HEK293 (cell line): ENCODE results near the gene ATP6V0B.

Source experiments
- CTCF ChIA-PET: fragments of 350-600 bp; formaldehyde crosslinking; extraction: SDS; loops from one replicate; lab custom pipeline; 2021; ENCODE audit warnings: antibody characterized with exemption; lab: Yijun Ruan, JAX
- POLR2A ChIA-PET: fragments of 300-600 bp; formaldehyde crosslinking; extraction: SDS; loops from one replicate; lab custom pipeline; 2020; ENCODE audit warnings: antibody characterized with exemption, inconsistent platforms; lab: Yijun Ruan, JAX
- H3K27ac ChIP-seq: fragments of 200-500 bp; sonication (Bioruptor generic); 2 replicates; pipeline ENCODE4 v1.5.1; 2014; ENCODE audit warnings: low read depth, low read length, control low read depth, inconsistent platforms; ENCODE audit errors: extremely low read depth
- H3K36me3 ChIP-seq, 2 experiments: fragments of 200-500 bp in 1 of 2; sonication (Bioruptor generic) in 1 of 2; 1 replicate in 1 of 2; 2 replicates in 1 of 2; pipeline ENCODE4 v1.5.1; 2014 to 2017; ENCODE audit warnings: inconsistent platforms in 2 of 2, low read length in 2 of 2; ENCODE audit not compliant: control insufficient read depth in 2 of 2, insufficient read depth in 1 of 2
- H3K4me1 ChIP-seq: fragments of 200-500 bp; sonication (Bioruptor generic); 2 replicates; pipeline ENCODE4 v1.5.1; 2014; ENCODE audit warnings: mild to moderate bottlenecking, low read length, inconsistent platforms; ENCODE audit not compliant: control insufficient read depth, insufficient read depth
- H3K4me3 ChIP-seq: 2 replicates; pipeline ENCODE4 v1.5.1; 2011; ENCODE audit warnings: low read depth, mild to moderate bottlenecking, control low read depth, low read length, moderate library complexity
- H3K9me3 ChIP-seq: fragments of 200-500 bp; sonication (Bioruptor generic); 2 replicates; pipeline ENCODE4 v1.5.1; 2014; ENCODE audit warnings: low read depth, low read length, inconsistent platforms; ENCODE audit not compliant: control insufficient read depth, insufficient read depth
- KLF10 ChIP-seq: fragments of 450-650 bp; IDR thresholded peaks from 2 replicates; pipeline ENCODE4 v1.5.1; 2018; ENCODE audit warnings: missing biosample characterization, mild to moderate bottlenecking, missing genetic modification characterization
- PRDM10 ChIP-seq: fragments of 450-650 bp; formaldehyde crosslinking; IDR thresholded peaks from 2 replicates; pipeline ENCODE4 v1.5.1; 2016; ENCODE audit warnings: missing biosample characterization, missing genetic modification characterization
- ZBTB17 ChIP-seq: fragments of 450-650 bp; formaldehyde crosslinking; IDR thresholded peaks from 2 replicates; pipeline ENCODE4 v1.5.1; 2016; ENCODE audit warnings: missing biosample characterization, missing genetic modification characterization
- ZFHX2 ChIP-seq: fragments of 450-650 bp; formaldehyde crosslinking; conservative IDR thresholded peaks from 2 replicates; pipeline ENCODE4 v1.5.1; 2016; ENCODE audit warnings: missing biosample characterization, missing genetic modification characterization
- ZIC2 ChIP-seq: fragments of 450-650 bp; formaldehyde crosslinking; IDR thresholded peaks from 2 replicates; pipeline ENCODE4 v1.5.1; 2016; ENCODE audit warnings: missing biosample characterization, missing genetic modification characterization
- ZNF121 ChIP-seq: fragments of 450-650 bp; formaldehyde crosslinking; IDR thresholded peaks from 2 replicates; pipeline ENCODE4 v1.5.1; 2016; ENCODE audit warnings: missing biosample characterization, missing genetic modification characterization
- ZNF18 ChIP-seq: fragments of 450-650 bp; formaldehyde crosslinking; IDR thresholded peaks from 2 replicates; pipeline ENCODE4 v1.5.1; 2016; ENCODE audit warnings: missing biosample characterization, missing genetic modification characterization
- ZNF2 ChIP-seq: fragments of 450-650 bp; formaldehyde crosslinking; IDR thresholded peaks from 2 replicates; pipeline ENCODE4 v1.5.1; 2016; ENCODE audit warnings: missing biosample characterization, missing genetic modification characterization
- ZNF423 ChIP-seq: fragments of 450-650 bp; formaldehyde crosslinking; IDR thresholded peaks from 2 replicates; pipeline ENCODE4 v1.5.1; 2016; ENCODE audit warnings: missing biosample characterization, missing genetic modification characterization
- ZNF521 ChIP-seq: fragments of 450-650 bp; formaldehyde crosslinking; IDR thresholded peaks from 2 replicates; pipeline ENCODE4 v1.5.1; 2017; ENCODE audit warnings: missing biosample characterization, mild to moderate bottlenecking, missing genetic modification characterization
- ZNF830 ChIP-seq: fragments of 450-650 bp; IDR thresholded peaks from 2 replicates; pipeline ENCODE4 v1.5.0; 2018; ENCODE audit warnings: missing biosample characterization, missing genetic modification characterization, low read depth, mild to moderate bottlenecking, moderate library complexity
- TF ChIP-seq, protein P1 (sequence below): fragments of 450-650 bp; formaldehyde crosslinking; IDR thresholded peaks from 2 replicates; pipeline ENCODE4 v1.5.1; 2017; ENCODE audit warnings: missing biosample characterization, missing genetic modification characterization

ATP6V0B gene

DNA sequence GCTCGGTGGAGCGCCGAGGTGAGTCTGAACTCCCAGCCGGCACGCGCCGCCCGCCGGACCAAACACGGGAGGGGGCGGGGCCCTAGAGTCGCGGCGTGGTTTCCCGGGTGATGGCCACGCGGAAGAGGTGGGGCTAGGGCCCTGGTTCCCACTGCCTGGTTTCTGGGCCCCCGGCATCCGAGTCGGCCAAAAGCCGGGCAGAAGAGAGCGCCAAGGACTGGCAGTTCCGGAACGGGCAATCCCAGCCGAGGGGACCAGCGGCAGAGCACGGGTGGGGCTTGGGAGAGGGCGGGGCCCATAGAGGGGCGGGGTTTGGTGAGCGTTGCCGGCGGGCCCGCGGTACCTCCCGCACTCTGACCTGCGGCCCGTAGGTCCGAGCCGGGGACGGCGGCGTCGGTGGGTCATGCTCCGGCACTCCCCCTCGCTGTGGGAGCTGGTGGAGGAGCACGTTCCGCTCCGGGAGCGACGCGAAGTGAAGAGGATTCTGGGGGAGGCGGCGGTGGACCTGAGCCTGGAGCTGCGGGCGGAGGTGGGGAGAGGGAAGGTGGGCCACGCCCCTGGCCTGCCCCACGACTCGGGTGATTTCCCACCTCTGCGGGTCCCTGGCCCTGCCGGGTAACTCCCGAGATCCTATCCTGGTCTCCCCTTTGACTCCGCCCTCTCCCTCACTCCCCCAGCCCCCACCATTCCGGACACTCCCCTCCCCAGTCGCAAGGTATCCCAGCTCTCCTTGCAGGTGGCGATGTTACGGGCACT lies 16.9 kb downstream of the ATP6V0B start, which contains the start of gene CCDC24 (continued):
- TF ChIP-seq ZNF18 (tag by site-specific recombination) (peak; percentile 37), ZNF423 (tag by site-specific recombination) (no peak), ZFHX2 (tag by site-specific recombination) (peak; percentile 80), ZBTB17 (tag by site-specific recombination) (peak; percentile 95)
- TF ChIP-seq, protein P1, sequence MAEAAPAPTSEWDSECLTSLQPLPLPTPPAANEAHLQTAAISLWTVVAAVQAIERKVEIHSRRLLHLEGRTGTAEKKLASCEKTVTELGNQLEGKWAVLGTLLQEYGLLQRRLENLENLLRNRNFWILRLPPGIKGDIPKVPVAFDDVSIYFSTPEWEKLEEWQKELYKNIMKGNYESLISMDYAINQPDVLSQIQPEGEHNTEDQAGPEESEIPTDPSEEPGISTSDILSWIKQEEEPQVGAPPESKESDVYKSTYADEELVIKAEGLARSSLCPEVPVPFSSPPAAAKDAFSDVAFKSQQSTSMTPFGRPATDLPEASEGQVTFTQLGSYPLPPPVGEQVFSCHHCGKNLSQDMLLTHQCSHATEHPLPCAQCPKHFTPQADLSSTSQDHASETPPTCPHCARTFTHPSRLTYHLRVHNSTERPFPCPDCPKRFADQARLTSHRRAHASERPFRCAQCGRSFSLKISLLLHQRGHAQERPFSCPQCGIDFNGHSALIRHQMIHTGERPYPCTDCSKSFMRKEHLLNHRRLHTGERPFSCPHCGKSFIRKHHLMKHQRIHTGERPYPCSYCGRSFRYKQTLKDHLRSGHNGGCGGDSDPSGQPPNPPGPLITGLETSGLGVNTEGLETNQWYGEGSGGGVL (tag by site-specific recombination), result peak; percentile 65

- H3K4me3 ChIP-seq, result peak overlapping the region; percentile 72
- no peak overlapping the region for H3K27ac ChIP-seq
- CTCF ChIA-PET, result interaction anchor here (0.6 to 6.5 kb wide), 9 partner anchors 11 to 340 kb away, joined by 3 to 53 read pairs (median 5); no protein-coding TSS in a partner anchor
- H3K4me1 ChIP-seq, result no peaks in the 10 kb centered on the region
- TF ChIP-seq, protein P1 (tag by site-specific recombination), result peak; percentile 1; the same call in 1 of the 2 replicates
- TF ChIP-seq KLF10, result no peak
- POLR2A ChIA-PET, result interaction anchor here (0.5 to 1.8 kb wide), 5 partner anchors 16 to 508 kb away, joined by 3 to 15 read pairs (median 4); partner anchors contain the start of genes ATP6V0B and DPH2
- peaks cover 0 to 7% of the 10 kb centered on the region in 2 experiments; a peak in 2 of 3 replicates for H3K36me3 ChIP-seq
- no peaks in the 10 kb centered on the region for H3K9me3 ChIP-seq
These were observed 17.7 kb downstream of the ATP6V0B start for GRCh38 chr1:43992232-43992995.

GRCh38 chr1:43993206-43993914 lies 18.6 kb downstream of the ATP6V0B start:
- POLR2A ChIA-PET, result interaction anchor here (0.9 to 1.8 kb wide), 4 partner anchors 17 to 43 kb away, joined by 4 to 15 read pairs (median 4); partner anchors contain the start of genes ATP6V0B and DPH2

DNA sequence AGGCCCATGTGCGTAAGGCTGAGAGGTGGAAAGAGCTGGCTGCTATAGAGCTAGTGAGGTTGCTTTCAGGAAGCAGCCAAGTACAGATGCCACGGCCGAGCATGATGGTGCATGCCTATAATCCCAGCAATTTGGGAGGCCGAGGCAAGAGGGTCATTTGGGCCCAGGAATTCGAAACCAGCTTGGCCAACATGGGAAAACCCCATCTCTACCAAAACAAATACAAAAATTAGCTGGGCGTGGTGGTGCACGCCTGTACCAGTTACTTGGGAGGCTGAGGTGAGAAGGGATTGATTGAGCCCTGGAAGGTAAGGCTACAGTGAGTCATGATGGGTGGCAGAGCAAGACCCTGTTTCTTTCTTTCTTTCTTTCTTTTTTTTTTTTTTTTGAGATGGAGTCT lies 19.3 kb downstream of the ATP6V0B start:
- H3K9me3 ChIP-seq, result no peaks in the 10 kb centered on the region
- H3K4me1 ChIP-seq, result no peaks in the 10 kb centered on the region
- H3K27ac ChIP-seq, result no peak overlapping the region
- POLR2A ChIA-PET, result interaction anchor here (0.6 to 1.5 kb wide), 3 partner anchors 19 to 362 kb away, joined by 4 read pairs; partner anchors contain the start of gene ATP6V0B
- CTCF ChIA-PET, result interaction anchor here (2.1 to 6.5 kb wide), 3 partner anchors 12 to 54 kb away, joined by 12 to 53 read pairs (median 36); no protein-coding TSS in a partner anchor
- H3K36me3 ChIP-seq, result no peaks in the 10 kb centered on the region; a peak in 1 of 3 replicates
- no peak overlapping the region for H3K4me3 ChIP-seq
- no peak for TF ChIP-seq ZNF521 (tag by site-specific recombination)
- TF ChIP-seq PRDM10 (tag by site-specific recombination), result 0 out of 2 replicates have a peak, but pooled peaks have one; percentile 19
- TF ChIP-seq, all 188 proteins: peak for 1

More at GRCh38 chr1:43993206-43993914, 18.6 kb downstream of the ATP6V0B start:
- no peaks in the 10 kb centered on the region for H3K4me1 ChIP-seq
- TF ChIP-seq ZNF2 (no peak), ZNF121 (tag by site-specific recombination) (peak; percentile 93), ZIC2 (no peak), ZNF830 (tag by site-specific recombination) (no peak)
- no peaks in the 10 kb centered on the region; a peak in 1 of 3 replicates for H3K36me3 ChIP-seq
- CTCF ChIA-PET, result interaction anchor here (0.6 to 6.5 kb wide), 8 partner anchors 10 to 809 kb away, joined by 3 to 53 read pairs (median 6); no protein-coding TSS in a partner anchor
- no peaks in the 10 kb centered on the region for H3K9me3 ChIP-seq
- no peak overlapping the region for H3K27ac ChIP-seq
- no peak overlapping the region for H3K4me3 ChIP-seq
